Body of pancreas (tissue), 4 donors: ENCODE data around the gene PCDH15.

Experiments used
- POLR2A ChIP-seq, 3 donors: fragments of 450-650 bp; IDR thresholded peaks; one replicate each; pipeline ENCODE4 v1.6.1; 2016; ENCODE audit warnings: antibody characterized with exemption in 3 of 3, mild to moderate bottlenecking in 2 of 3
- TF ChIP-seq, protein P1 (sequence below), 7 experiments: fragments of 450-650 bp in 4 of 7; fragments of 200-600 bp in 3 of 7; sonication (generic) in 3 of 7; IDR thresholded peaks; one replicate each; pipeline ENCODE4 v1.5.1; 2016 to 2019; ENCODE audit warnings: antibody characterized with exemption in 7 of 7

DNA sequence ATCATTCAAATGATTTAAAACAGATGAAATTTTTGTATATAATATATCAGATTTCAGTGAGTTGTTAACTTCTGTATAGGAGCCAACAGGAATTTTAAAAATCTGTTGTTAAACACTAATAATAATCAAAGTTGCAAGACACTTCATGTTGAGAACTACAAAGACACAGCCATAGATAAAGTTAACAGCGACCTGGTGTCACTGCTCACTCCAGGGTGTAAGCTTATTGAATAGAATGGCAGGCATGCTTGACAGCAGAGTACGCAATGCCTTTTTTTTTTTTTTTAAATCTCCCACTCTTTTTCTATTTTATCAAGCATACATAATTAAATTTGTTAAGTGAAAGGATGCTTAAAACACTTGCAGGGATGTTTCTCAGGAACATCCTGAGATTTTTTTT, 32.0 kb downstream of the PCDH15 start:
- TF ChIP-seq, protein P1, sequence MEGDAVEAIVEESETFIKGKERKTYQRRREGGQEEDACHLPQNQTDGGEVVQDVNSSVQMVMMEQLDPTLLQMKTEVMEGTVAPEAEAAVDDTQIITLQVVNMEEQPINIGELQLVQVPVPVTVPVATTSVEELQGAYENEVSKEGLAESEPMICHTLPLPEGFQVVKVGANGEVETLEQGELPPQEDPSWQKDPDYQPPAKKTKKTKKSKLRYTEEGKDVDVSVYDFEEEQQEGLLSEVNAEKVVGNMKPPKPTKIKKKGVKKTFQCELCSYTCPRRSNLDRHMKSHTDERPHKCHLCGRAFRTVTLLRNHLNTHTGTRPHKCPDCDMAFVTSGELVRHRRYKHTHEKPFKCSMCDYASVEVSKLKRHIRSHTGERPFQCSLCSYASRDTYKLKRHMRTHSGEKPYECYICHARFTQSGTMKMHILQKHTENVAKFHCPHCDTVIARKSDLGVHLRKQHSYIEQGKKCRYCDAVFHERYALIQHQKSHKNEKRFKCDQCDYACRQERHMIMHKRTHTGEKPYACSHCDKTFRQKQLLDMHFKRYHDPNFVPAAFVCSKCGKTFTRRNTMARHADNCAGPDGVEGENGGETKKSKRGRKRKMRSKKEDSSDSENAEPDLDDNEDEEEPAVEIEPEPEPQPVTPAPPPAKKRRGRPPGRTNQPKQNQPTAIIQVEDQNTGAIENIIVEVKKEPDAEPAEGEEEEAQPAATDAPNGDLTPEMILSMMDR (IDR thresholded peaks at IDR 0.05) = no peak
- no peak for TF ChIP-seq POLR2A (IDR thresholded peaks at IDR 0.05)
